PC-9 (cell line): ENCODE results near the gene FAM107A. TPM values are rescaled to one million over a fixed set of nuclear protein-coding genes. Genes with fewer than 3 reads are reported as not detected.

ENCODE experiments used
- BruUV-seq: library from RNA; stranded (reverse); fragments of 400-500 nt; replicated peaks from 2 replicates; lab custom pipeline; 2021; lab: Mats Ljungman, UMichigan
- CTCF ChIA-PET: fragments of 300-600 bp; sonication (Branson Sonifier 250); formaldehyde crosslinking; loops from one replicate; lab custom pipeline; 2022; ENCODE audit warnings: antibody characterized with exemption; lab: Charles Lee
- POLR2A ChIA-PET: fragments of 300-600 bp; sonication (Branson Sonifier 250); formaldehyde crosslinking; loops from one replicate; lab custom pipeline; 2022; ENCODE audit warnings: antibody characterized with exemption; ENCODE audit not compliant: unreplicated experiment; lab: Charles Lee
- DNase-seq, 2 experiments: peaks; one replicate each; pipeline versions ENCODE4 v3.0.0 to v3.0.0-alpha.2; 2015 to 2022; ENCODE audit warnings: mixed read lengths in 1 of 2
- H2AFZ ChIP-seq: fragments of 200-600 bp; sonication (generic); 2 replicates; pipeline ENCODE4 v1.8.1; 2017; ENCODE audit warnings: antibody characterized with exemption
- H3F3A ChIP-seq: fragments of 200-600 bp; sonication (generic); 2 replicates; pipeline ENCODE4 v1.8.1; 2017; ENCODE audit warnings: antibody characterized with exemption, mild to moderate bottlenecking, low read depth; ENCODE audit not compliant: insufficient read depth
- H3K27ac ChIP-seq: fragments of 200-600 bp; sonication (generic); 2 replicates; pipeline ENCODE4 v1.6.1; 2016; ENCODE audit warnings: mixed run types
- H3K27me3 ChIP-seq: fragments of 200-600 bp; sonication (generic); 2 replicates; pipeline ENCODE4 v1.6.1; 2016; ENCODE audit warnings: low read depth, mixed run types; ENCODE audit not compliant: insufficient read depth
- H3K36me3 ChIP-seq: fragments of 200-600 bp; sonication (generic); 2 replicates; pipeline ENCODE4 v1.6.1; 2016; ENCODE audit warnings: low read depth, mixed run types
- H3K4me1 ChIP-seq: fragments of 200-600 bp; sonication (generic); replicated peaks from 2 replicates; pipeline ENCODE4 v1.6.1; 2016; ENCODE audit warnings: mixed run types; ENCODE audit not compliant: insufficient read depth
- H3K4me2 ChIP-seq: fragments of 200-600 bp; sonication (generic); 2 replicates; pipeline ENCODE4 v1.6.1; 2017; ENCODE audit warnings: mixed run types
- H3K4me3 ChIP-seq: fragments of 200-600 bp; sonication (generic); 2 replicates; pipeline ENCODE4 v1.6.1; 2016; ENCODE audit warnings: mixed run types
- H3K79me2 ChIP-seq: fragments of 200-600 bp; sonication (generic); 2 replicates; pipeline ENCODE4 v1.6.1; 2017; ENCODE audit warnings: low read depth, mixed run types
- H3K9me2 ChIP-seq: fragments of 200-600 bp; sonication (generic); 2 replicates; pipeline ENCODE4 v1.8.1; 2017; ENCODE audit warnings: mild to moderate bottlenecking; ENCODE audit not compliant: insufficient read depth
- H3K9me3 ChIP-seq: fragments of 200-600 bp; sonication (generic); 2 replicates; pipeline ENCODE4 v1.8.1; 2016; ENCODE audit warnings: low read depth; ENCODE audit not compliant: insufficient read depth
- H4K20me1 ChIP-seq: fragments of 200-600 bp; sonication (generic); 2 replicates; pipeline ENCODE4 v1.8.1; 2017; ENCODE audit not compliant: insufficient read depth
- CTCF ChIP-seq: fragments of 200-600 bp; sonication (generic); conservative IDR thresholded peaks from 2 replicates; pipeline ENCODE4 v1.6.1; 2017; ENCODE audit warnings: mixed run types, antibody characterized with exemption, mild to moderate bottlenecking, moderate library complexity
- EZH2 ChIP-seq: fragments of 200-600 bp; sonication (generic); IDR thresholded peaks from 2 replicates; pipeline ENCODE4 v1.8.0; 2017; ENCODE audit warnings: antibody characterized with exemption, low read depth
- intact Hi-C: fragments of 100-400 bp; cut with micrococcal nuclease; formaldehyde crosslinking; loops from one replicate; pipeline ENCODE4 v1.10.0; 2022; ENCODE audit not compliant: unreplicated experiment
- total RNA-seq: library from RNA; stranded (reverse); gene quantifications from 2 replicates; pipeline ENCODE4 v1.2.3, GENCODE V29; 2021

The FAM107A gene
- total RNA-seq, 1 experiment from 2014 or later, result not detected

GRCh38 chr3:58623961-58624360 lies 46.8 kb upstream of the FAM107A start:
- no peaks in the 10 kb centered on the region for H3K9me3 ChIP-seq
- no peaks in the 10 kb centered on the region for H4K20me1 ChIP-seq
- BruUV-seq, result no TSS peak
- H3K4me1 ChIP-seq, result peaks cover 8% of the 10 kb centered on the region; the same call in 1 of the 2 replicates
- intact Hi-C loops, result loop anchor here (10.0 kb wide), 1 partner anchor 209 kb away; no protein-coding TSS in a partner anchor
- H3K4me2 ChIP-seq, result no peak overlapping the region
- CTCF ChIA-PET, result no interaction called here
- POLR2A ChIA-PET, result no interaction called here
- no peaks in the 10 kb centered on the region for H3K27me3 ChIP-seq
- H3K36me3 ChIP-seq, result no peaks in the 10 kb centered on the region
- no peaks in the 10 kb centered on the region for H3F3A ChIP-seq
- no peak overlapping the region for H3K4me3 ChIP-seq
- no peaks in the 10 kb centered on the region for H3K9me2 ChIP-seq
- no peak for TF ChIP-seq EZH2
- DNase-seq, result no peak
- no peaks in the 10 kb centered on the region for H3K79me2 ChIP-seq
- H3K27ac ChIP-seq, result no peak overlapping the region
- H2AFZ ChIP-seq, result no peak overlapping the region

DNA sequence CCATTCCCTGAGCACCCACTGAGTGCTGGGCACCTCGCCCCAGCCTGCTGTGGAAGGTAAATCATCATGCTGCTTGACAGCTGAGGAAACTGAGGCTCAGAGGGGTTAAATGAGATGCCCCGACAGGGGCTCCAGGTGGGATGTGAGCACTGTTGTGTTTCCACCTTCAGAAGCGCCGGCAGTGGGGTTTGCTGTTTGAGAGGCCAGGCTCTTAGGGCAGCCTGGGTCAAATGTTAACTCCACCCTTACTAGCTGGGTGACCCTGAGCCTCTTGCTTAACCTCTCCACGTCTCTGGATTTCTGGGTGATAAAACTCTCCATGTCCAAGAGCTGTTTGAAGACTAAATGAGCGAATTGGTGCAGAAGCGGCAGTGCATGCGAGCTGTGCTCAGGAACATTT lies 46.3 kb upstream of the FAM107A start:
- no TSS peak for BruUV-seq
- POLR2A ChIA-PET, result no interaction called here

GRCh38 chr3:58622892-58623291 lies 45.7 kb upstream of the FAM107A start:
- no peak overlapping the region for H3K4me3 ChIP-seq
- no peaks in the 10 kb centered on the region for H3K9me3 ChIP-seq
- H3K4me2 ChIP-seq, result no peak overlapping the region
- DNase-seq, result no peak
- no peaks in the 10 kb centered on the region for H3K79me2 ChIP-seq
- intact Hi-C loops, result loop anchor here (10.0 kb wide), 1 partner anchor 208 kb away; no protein-coding TSS in a partner anchor
- no peaks in the 10 kb centered on the region for H4K20me1 ChIP-seq
- TF ChIP-seq CTCF, result no peak
- TF ChIP-seq EZH2, result no peak
- no TSS peak for BruUV-seq
- H3K36me3 ChIP-seq, result no peaks in the 10 kb centered on the region
- no peak overlapping the region for H2AFZ ChIP-seq
- H3K4me1 ChIP-seq, result peaks cover 3% of the 10 kb centered on the region; the same call in 1 of the 2 replicates
- ChIA-PET CTCF (no interaction called here), POLR2A (no interaction called here)
- H3K27ac ChIP-seq, result no peak overlapping the region
- H3K27me3 ChIP-seq, result no peaks in the 10 kb centered on the region
- H3K9me2 ChIP-seq, result no peaks in the 10 kb centered on the region
- H3F3A ChIP-seq, result no peaks in the 10 kb centered on the region

More for the DNA sequence above, 46.3 kb upstream of the FAM107A start:
- intact Hi-C loops, result loop anchor here (10.0 kb wide), 1 partner anchor 209 kb away; no protein-coding TSS in a partner anchor
- Histone ChIP-seq H3K9me2 (no peaks in the 10 kb centered on the region), H3K36me3 (no peaks in the 10 kb centered on the region), H3F3A (no peaks in the 10 kb centered on the region), H2AFZ (no peak overlapping the region), H3K27ac (no peak overlapping the region), H3K79me2 (no peaks in the 10 kb centered on the region), H3K4me2 (no peak overlapping the region), H3K4me3 (no peak overlapping the region), H3K27me3 (no peaks in the 10 kb centered on the region), H3K9me3 (no peaks in the 10 kb centered on the region), H3K4me1 (peaks cover 8% of the 10 kb centered on the region; the same call in 1 of the 2 replicates), H4K20me1 (no peaks in the 10 kb centered on the region)
- TF ChIP-seq EZH2 (no peak), CTCF (no peak)
- no peak for DNase-seq
- CTCF ChIA-PET, result no interaction called here

DNA sequence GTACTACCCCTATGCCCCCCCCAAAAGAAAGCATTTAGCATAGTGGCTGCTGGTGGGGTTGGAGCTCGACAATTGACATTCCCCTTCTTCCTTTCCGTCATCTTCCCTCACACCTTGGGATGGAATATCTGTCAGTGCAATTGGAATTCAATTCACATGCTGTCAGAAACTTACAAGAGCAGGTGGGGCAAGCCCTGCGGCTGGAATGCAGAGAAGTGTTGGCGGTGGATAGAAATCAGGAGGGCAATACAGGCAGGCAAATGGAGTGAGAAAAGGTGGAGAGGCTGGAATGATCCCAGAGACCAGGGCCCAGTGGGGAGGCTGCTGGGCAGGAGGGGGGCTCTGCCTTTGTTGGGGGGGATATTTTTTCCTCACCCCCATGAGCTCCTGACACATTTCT lies 45.2 kb upstream of the FAM107A start:
- Histone ChIP-seq H3K4me2 (no peak overlapping the region), H3K4me1 (no peaks in the 10 kb centered on the region)
- CTCF ChIA-PET, result no interaction called here

More for the DNA sequence above, 45.2 kb upstream of the FAM107A start:
- H3K4me3 ChIP-seq, result no peak overlapping the region
- TF ChIP-seq CTCF (no peak), EZH2 (no peak)
- H3K9me2 ChIP-seq, result no peaks in the 10 kb centered on the region
- no peaks in the 10 kb centered on the region for H3K27me3 ChIP-seq
- DNase-seq, result no peak
- no peak overlapping the region for H3K27ac ChIP-seq
- intact Hi-C loops, result loop anchor here (10.0 kb wide), 1 partner anchor 208 kb away; no protein-coding TSS in a partner anchor
- no peaks in the 10 kb centered on the region for H3K79me2 ChIP-seq
- H3K9me3 ChIP-seq, result no peaks in the 10 kb centered on the region
- no TSS peak for BruUV-seq
- POLR2A ChIA-PET, result no interaction called here
- no peak overlapping the region for H2AFZ ChIP-seq
- no peaks in the 10 kb centered on the region for H4K20me1 ChIP-seq
- no peaks in the 10 kb centered on the region for H3K36me3 ChIP-seq
- H3F3A ChIP-seq, result no peaks in the 10 kb centered on the region
